ENCODE data around the gene GRM1. TPM values are rescaled to one million over a fixed set of nuclear protein-coding genes. Genes with fewer than 3 reads are reported as not detected.
A peak's percentile ranks its signal among the peaks of the same experiment; 100 is the strongest.

Gene GRM1
- total RNA-seq, 1 donor from 2014 or later, result 0.39 TPM

GRCh38 chr6:146364816-146365594 lies 336.1 kb downstream of the GRM1 start:
- Mint-ChIP-seq H3K9me3 (no peaks in the 10 kb centered on the region), H3K4me3 (no peak overlapping the region), H3K27ac (no peak overlapping the region), H3K27me3 (peaks cover 11% of the 10 kb centered on the region), H3K36me3 (no peaks in the 10 kb centered on the region), H3K4me1 (ENCODE audit: unreplicated experiment) (no peaks in the 10 kb centered on the region)
- no peak for DNase-seq (ENCODE audit: extremely low spot score, unreplicated experiment)
- no peak for TF ChIP-seq CTCF (conservative IDR thresholded peaks at IDR 0.05)

- Mint-ChIP-seq H3K36me3 (no peaks in the 10 kb centered on the region), H3K4me1 (ENCODE audit: unreplicated experiment) (no peaks in the 10 kb centered on the region), H3K27me3 (peaks cover 11% of the 10 kb centered on the region), H3K27ac (no peak overlapping the region), H3K9me3 (no peaks in the 10 kb centered on the region), H3K4me3 (no peak overlapping the region)
- TF ChIP-seq CTCF (conservative IDR thresholded peaks at IDR 0.05), result no peak
- no peak for DNase-seq (ENCODE audit: extremely low spot score, unreplicated experiment)
Measured at GRCh38 chr6:146367061-146367460, 338.2 kb downstream of the GRM1 start.

GRCh38 chr6:146369866-146370265 lies 341.0 kb downstream of the GRM1 start:
- no peak for TF ChIP-seq CTCF (conservative IDR thresholded peaks at IDR 0.05)
- peaks cover 7% of the 10 kb centered on the region for H3K27me3 Mint-ChIP-seq
- H3K4me3 Mint-ChIP-seq, result no peak overlapping the region
- no peak for DNase-seq (ENCODE audit: extremely low spot score, unreplicated experiment)
- H3K4me1 Mint-ChIP-seq (ENCODE audit: unreplicated experiment), result no peaks in the 10 kb centered on the region
- no peak overlapping the region for H3K27ac Mint-ChIP-seq
- H3K36me3 Mint-ChIP-seq, result no peaks in the 10 kb centered on the region
- H3K9me3 Mint-ChIP-seq, result no peaks in the 10 kb centered on the region

DNA sequence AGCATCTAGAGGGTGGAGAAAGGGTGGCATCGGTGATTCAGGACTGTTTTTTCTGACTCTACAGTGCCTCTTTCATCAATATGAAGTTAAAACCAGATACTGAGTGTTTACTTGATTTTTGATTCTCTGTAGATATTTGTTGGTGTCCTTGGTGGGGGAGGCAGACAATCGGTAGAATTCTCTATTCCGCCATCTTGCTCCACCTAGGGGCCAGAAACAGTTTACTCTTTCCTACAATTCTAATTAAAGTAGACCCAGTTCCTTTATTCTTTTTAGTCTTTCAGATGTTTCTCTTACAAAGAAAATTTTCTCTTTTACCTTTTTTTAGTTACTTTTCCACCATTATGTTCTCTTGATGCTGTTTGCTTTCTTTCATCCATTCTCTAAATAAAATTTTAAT lies 352.6 kb downstream of the GRM1 start:
- no peak overlapping the region for H3K4me3 Mint-ChIP-seq
- H3K9me3 Mint-ChIP-seq, result no peaks in the 10 kb centered on the region
- no peaks in the 10 kb centered on the region for H3K36me3 Mint-ChIP-seq
- TF ChIP-seq CTCF (conservative IDR thresholded peaks at IDR 0.05), result peak; percentile 45
- no peak for DNase-seq (ENCODE audit: extremely low spot score, unreplicated experiment)
- H3K4me1 Mint-ChIP-seq (ENCODE audit: unreplicated experiment), result no peaks in the 10 kb centered on the region
- no peaks in the 10 kb centered on the region for H3K27me3 Mint-ChIP-seq
- no peak overlapping the region for H3K27ac Mint-ChIP-seq

DNA sequence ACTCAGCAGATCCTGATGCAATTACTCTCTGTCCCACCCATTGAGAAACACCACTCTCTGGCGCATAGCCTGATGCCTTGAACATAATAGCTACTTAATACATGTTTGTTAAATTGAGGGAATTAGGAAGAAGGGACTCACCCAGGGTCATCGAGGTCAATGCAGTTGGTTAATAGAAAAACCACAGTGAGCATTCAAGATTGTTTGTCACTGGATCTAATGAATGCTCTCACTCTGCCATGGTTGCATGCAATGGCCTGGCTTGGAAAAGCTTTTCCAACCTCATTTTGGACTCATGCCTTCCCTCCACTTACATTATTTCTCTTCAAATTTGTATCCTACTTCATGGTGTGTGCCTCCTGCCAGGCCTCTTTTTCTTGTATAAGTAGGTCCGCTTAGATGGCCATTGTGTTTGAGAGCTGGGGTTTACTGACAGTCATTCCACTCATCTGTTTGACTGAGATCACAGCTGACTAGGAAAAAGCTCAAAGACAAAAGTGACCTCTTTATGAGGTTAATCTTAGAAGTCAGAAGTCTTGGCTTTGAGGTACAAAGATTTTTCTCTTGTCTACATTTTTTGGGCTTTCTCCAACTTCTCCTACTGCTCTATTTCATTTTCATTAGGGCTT lies 360.0 kb downstream of the GRM1 start:
- Mint-ChIP-seq H3K27me3 (no peaks in the 10 kb centered on the region), H3K4me3 (no peak overlapping the region), H3K9me3 (no peaks in the 10 kb centered on the region), H3K27ac (no peak overlapping the region), H3K4me1 (ENCODE audit: unreplicated experiment) (peaks cover 8% of the 10 kb centered on the region), H3K36me3 (no peaks in the 10 kb centered on the region)
- no peak for DNase-seq (ENCODE audit: extremely low spot score, unreplicated experiment)
- TF ChIP-seq CTCF (conservative IDR thresholded peaks at IDR 0.05), result no peak
